ENCODE data around the gene DTNB.

Gene DTNB

GRCh38 chr2:25504266-25504665 lies 169.1 kb downstream of the DTNB start:
- no peak for DNase-seq (ENCODE audit: low read depth in 2 of 2)

- DNase-seq (ENCODE audit: low read depth in 2 of 2), result no peak
Measured at GRCh38 chr2:25499157-25499556, 174.2 kb downstream of the DTNB start.

- DNase-seq (ENCODE audit: low read depth in 2 of 2), result no peak
Measured at GRCh38 chr2:25497918-25498407, 175.4 kb downstream of the DTNB start.

GRCh38 chr2:25497229-25497917 lies 176.0 kb downstream of the DTNB start:
- DNase-seq (ENCODE audit: low read depth in 2 of 2), result no peak

DNA sequence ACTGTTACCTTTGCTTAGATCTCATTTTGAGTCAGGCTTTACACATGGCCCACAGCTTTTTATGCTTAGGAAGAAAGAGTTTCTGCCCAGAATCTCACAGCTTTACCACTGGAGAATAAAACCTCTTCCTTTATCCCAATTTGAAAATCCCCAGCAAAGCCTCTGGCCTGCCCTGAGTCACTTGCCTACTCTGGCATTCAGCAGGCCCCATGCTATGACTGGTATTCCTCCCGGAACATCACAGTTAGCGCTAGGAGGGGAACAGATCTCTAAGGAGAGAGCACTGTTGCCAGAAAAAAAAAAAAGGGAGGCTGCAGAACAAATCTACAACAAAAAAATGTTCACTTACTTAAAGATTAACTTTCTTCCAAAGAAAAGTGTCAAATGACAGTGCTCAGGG lies 178.8 kb downstream of the DTNB start:
- no peak for DNase-seq (ENCODE audit: low read depth in 2 of 2)

DNA sequence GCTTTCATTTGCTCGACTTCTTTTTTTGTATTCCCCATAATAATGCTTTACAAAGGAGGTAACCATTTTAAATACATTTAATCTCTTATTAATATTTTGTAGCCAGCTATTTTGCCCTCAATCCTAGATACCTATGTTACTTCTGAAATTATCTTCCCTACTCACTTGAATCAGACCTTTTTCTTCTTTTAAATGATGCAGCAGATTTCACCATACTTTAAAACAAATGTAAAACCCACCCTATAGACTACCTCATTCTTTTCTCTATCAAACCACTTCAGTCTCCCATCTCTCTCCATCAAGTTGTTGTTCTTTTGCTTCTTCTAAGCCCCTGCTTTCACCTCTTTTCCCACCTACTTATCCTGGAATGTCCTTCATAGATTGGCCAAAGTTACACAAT lies 180.2 kb downstream of the DTNB start:
- DNase-seq (ENCODE audit: low read depth in 2 of 2), result no peak

DNA sequence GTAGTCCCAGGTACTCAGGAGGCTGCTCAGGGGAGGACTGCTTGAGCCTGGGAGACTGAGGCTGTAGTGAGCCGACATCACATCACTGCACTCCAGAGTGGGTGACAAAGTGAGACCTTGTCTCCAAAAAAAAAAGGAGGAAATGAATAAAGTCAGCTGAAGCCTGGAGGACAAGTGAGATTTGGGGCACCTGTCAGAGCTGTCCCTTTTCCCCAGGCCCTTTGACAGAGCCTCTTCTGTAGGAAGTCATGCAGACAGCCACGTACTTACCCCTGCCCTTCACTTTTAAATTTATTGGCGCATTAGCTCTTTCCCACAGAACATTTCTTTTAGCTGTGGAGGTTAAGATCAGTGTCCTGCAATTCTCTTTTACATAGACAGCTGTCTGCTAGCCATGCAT lies 180.7 kb downstream of the DTNB start:
- no peak for DNase-seq (ENCODE audit: low read depth in 2 of 2)

- DNase-seq (ENCODE audit: low read depth in 2 of 2), result no peak
Measured at GRCh38 chr2:25491966-25492532, 181.3 kb downstream of the DTNB start.

DNA sequence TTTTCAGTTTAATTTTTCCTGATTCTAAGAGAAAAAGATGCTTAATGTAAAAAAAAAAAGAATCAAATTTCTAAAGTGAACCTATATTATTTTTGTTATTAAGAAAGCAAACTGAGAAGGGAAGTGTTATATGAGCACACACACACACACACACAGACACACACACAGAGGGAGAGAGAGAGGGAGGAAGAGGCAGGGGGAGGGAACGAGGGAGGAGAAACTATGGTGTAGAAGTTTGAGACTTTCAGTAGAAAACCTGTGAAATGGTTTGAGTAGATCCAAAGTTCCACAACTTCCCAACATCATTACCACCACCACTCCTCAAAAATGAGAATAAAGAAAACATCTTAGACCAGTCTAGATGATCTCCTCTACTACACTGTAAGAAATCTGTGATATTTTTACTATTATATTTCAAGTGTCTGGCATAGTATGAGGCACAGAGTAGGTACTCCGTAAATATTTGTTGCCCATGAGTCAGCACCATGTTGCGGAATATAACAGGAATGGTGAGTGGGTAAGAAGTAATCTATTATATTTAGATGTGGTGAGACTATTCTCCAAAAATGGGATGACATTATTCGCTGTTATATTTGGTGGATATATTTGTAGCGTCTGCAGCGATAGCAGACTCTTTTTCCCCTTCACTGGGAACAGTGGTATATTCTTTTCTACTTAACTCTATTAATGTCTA lies 182.2 kb downstream of the DTNB start:
- DNase-seq (ENCODE audit: low read depth in 2 of 2), result no peak

- no peak for DNase-seq (ENCODE audit: low read depth in 2 of 2)
Measured at GRCh38 chr2:25490217-25490616, 183.2 kb downstream of the DTNB start.

- no peak for DNase-seq (ENCODE audit: low read depth in 2 of 2)
Measured at GRCh38 chr2:25489631-25490030, 183.7 kb downstream of the DTNB start.

DNA sequence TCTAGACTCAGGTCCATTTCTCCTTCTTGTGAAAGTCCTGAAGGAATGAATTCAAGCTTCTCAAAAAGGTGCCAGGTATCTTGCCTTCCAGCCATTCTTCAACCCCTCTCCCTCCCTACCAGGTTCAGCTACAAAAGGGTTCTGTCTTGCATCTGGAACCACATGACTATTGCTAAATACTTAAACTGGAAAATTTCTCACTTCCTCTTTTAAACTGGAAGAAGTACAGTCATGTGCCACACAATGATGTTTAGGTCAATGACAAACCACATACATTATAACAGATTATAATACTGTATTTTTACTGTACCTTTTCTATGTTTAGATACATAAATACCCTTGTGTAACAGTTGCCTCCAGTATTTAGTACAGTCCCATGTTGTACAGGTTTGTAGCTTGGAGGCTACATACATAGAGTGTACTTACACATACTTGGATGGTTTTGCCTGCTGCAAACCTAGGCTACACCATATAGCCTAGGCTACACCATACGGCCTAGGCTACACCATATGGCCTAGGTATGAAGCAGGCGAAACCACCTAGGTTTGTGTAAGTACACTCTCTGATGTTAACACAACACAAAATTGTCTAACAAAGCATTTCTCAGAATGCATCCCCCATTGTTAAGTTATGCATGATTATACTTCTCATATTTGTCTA lies 189.6 kb downstream of the DTNB start:
- DNase-seq (ENCODE audit: low read depth in 2 of 2), result no peak

- DNase-seq (ENCODE audit: low read depth in 2 of 2), result no peak
Measured at GRCh38 chr2:25482341-25482740, 191.0 kb downstream of the DTNB start.

DNA sequence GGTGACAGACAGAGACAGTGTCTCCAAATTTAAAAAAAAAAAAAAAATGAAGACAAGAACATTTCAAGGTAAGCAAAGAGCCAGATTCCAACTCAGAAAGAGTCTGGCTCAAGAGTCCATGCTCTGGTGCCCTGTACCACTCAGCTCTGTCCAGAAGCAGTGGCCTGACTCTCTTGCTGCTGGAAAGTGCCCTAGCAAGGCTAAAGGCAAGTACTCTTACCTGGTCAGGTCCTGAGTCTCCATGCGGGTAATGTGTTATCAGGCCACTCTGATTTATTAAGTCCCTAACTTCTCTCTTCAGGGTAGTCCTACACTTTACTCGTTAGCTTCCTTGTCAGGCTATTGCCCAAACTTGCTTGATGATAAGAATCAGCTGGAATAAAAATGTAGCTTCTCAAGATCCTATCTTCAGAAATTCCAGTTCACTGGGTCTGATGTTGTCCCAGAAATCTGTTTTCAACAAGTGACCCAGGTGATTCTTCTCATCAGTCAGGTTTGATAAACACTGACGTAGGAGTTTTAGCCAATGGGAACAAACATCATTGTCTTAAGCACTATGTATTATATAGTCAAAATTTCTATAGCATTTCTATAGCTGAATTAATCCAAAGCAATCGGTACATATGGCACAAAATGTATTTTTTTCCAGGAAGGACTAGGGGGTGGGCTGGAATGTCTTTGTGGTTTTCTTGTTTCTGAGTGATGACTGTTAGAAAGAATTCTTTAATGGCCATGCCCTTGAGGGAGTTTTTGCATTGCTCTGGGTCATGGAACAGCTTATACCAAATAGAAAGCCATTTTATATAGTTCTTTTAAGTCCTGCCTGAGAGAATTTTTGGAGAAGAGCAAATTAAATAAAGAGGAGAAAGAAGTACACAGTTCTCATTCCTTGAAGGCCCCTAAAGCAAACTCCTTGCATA lies 191.7 kb downstream of the DTNB start:
- no peak for DNase-seq (ENCODE audit: low read depth in 2 of 2)

DNA sequence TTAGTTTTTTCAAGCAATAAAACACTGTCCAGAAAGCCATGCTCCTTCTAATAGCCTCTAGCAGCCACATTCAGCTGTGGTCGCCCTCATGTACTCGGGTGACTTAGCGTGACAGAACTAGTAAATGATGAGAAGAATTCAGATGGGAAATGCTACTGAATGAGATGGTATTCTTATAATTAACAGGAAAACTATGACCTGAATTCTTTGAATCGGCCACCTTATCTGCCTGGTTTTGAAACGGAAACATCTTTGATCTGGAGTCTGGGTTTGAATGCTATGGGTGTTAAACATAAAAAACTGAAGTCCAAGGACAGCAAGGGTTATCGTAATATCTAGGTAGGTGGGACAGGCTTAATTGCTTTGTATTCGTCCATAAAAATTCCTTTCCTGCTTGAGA lies 192.8 kb downstream of the DTNB start:
- no peak for DNase-seq (ENCODE audit: low read depth in 2 of 2)

- no peak for DNase-seq (ENCODE audit: low read depth in 2 of 2)
Measured at GRCh38 chr2:25479761-25480160, 193.6 kb downstream of the DTNB start.

GRCh38 chr2:25478736-25479135 lies 194.6 kb downstream of the DTNB start:
- DNase-seq (ENCODE audit: low read depth in 2 of 2), result no peak

DNA sequence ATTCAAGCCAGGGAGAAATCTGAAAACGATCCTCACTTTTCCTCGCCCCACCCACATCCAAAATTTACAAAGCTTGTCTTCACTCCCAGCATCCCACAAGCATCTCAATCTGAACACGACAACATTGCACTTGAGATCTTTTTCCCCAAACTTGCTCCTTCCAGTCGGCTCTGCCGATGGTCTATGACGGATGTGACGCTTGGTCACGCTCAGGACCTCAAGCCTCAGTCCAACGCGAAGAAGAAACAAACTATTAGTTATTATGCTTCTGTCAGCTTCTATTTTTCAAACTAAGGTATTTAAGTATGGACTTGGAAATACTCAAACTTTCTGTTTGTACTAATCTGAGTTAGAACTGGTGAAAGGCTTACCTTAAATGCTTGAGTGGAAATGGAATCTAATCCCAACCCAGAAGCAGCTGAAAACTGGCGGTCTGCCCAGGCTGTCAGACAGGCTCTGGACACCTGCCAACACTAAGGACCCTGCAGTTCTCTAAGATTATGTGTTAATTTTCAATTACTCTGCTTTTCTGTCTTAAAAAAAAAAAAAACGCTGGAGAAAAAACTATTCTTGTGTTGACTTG lies 199.5 kb downstream of the DTNB start:
- no peak for DNase-seq (ENCODE audit: low read depth in 2 of 2)

GRCh38 chr2:25473131-25473530 lies 200.2 kb downstream of the DTNB start:
- DNase-seq (ENCODE audit: low read depth in 2 of 2), result no peak

GRCh38 chr2:25470806-25471205 lies 202.6 kb downstream of the DTNB start:
- no peak for DNase-seq (ENCODE audit: low read depth in 2 of 2)

GRCh38 chr2:25467743-25468142 lies 205.6 kb downstream of the DTNB start:
- no peak for DNase-seq (ENCODE audit: low read depth in 2 of 2)

Measured in activated CD4-positive, alpha-beta T cell treated with anti-CD3 and anti-CD28 coated beads for 24 hours (primary cell).